Measurements from ENCODE around the gene NUDT7.

The NUDT7 gene

DNA sequence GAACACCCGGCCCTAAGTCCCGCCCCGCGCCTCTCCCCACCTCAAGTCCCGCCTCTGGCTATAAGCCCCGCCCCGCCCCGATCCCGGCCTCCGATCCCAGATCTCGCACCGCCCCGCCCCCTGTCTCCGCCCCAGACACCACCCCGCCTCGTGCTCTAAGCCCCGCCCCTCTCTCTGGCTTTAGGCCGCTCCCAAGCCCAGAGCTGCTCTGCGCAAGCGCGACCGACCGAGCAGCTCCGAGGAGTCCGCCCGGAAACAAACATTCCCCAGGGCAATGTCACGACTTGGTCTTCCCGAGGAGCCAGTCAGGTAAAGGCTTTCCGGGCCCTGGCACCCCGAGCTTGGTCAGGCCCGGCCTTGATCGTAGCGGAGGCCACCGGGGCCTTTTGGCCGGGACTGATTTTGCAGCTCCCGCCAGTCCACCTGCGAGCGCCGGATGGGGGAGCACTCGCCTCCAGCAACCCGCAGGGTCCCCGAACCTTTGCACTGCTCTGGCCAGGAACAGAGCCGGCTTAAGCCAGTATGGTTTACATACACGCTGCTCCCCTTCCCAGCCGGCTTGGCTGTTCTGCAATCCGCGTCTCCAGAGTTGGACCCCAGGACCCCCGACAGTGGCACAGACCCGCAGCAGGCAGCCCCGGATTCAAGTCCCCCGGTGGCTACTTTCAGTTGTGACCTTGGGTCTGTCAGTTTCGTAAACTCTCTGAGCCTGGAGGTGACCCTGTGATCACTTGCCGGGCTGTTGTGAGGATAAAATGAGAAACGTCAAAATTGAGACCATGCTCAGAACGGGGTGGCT is at the start of gene NUDT7:
NUDT7 (plus strand) TSS at position 206 of the 799 bp plus-strand sequence; CDS start at position 275, 69 bp downstream.
- peak; percentile 94 to 99 for DNase-seq

DNA sequence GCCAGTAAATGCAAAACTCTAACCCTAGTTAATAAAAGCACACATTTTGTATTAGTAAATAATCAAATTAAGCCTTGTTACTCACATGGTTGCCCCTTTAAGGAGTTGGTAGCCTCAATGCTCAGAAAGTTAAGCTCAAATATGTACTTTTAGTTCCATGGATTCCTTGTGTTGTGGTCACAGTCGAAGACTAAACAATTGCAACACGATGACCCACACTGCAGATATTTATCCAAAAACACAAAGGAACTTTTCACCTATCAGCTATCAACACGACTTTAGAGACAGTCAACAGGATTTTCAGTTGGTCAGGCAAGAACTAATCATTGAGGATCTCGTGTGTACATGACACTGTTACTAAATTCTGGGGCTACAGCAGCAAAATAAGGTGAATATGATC is 47.4 kb upstream of the NUDT7 start:
- DNase-seq, result no peak

DNA sequence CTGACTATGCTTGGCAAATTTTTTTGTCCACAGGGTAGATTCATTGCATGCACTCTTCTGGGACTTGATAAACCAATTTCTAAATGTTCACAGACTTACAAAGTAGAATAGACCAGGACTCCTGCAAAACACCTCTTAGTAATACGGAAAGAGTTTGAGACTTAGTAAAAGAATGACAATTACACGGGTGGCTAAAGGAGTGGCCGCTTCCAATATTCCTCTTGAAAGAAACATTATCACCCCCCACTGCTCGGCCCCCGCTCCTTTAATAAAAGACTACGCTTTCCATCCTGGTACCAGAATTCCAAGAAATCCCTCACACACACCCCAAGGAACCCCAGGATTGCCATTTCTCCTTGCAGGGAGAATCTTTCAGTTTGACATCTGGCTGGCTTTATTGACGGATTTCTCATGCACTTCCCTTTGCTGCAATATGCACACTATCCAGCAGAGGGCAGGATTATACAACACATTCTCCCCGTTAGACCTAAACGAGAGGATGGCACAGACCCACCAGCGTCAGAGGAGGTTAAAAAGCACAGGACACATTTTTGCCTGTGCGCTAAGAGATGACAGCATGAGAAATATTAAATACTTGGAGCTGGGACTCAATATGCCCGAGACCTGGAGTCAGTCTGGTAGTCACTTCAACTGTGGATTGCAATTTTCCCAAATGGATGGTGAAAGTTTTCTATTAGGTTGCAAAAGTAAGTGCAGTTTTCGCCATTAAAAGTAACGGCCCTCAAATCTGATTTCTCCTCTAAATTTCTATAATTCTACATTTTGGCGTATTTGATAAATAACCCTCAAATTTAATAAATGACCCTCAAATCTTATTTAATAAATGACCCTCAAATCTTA is 46.6 kb upstream of the NUDT7 start:
- DNase-seq, result peak; percentile 34 to 92

DNA sequence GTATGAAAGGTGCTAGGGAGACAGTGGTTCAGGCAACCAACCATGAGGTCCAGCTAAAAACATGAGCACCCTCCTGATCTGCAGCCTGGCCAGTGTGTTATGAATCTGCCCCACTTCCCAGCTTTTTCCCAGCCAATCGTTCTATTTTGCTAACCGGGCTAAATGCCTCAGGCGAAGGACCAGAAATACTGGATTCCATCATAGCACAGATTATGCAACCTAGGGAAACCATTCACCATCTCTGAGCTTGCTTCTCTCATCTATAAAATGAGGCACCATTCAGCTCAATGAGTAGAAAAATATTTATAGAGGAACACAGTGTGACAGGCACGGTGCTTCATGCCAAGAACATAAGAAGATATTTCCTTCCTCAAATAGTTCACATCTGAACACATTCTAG is 45.2 kb upstream of the NUDT7 start:
- DNase-seq, result no peak

DNA sequence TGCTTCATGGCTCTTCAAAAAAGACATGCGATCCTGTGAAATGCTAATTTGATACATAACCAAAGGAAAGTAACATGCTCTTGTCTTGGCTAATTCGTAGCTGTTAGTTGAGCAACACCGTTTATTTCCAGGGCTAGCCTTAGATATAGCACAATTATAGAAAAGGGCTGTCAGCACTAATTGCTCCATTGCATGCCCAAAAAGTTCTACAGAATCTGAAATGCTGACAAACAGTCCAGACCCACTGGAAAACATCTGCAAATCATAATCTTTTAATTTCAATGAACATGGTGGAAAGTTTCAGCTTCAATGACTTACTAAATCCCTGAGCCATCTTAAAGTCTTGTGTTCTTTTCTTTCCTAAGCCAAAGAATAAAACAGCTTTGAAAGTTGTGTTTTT is 42.9 kb upstream of the NUDT7 start:
- DNase-seq, result no peak

GRCh38 chr16:77679901-77680300 is 42.4 kb upstream of the NUDT7 start:
- peak; percentile 62 to 68 for DNase-seq

- no peak for DNase-seq
Measured at GRCh38 chr16:77680496-77680895, 41.8 kb upstream of the NUDT7 start.

DNA sequence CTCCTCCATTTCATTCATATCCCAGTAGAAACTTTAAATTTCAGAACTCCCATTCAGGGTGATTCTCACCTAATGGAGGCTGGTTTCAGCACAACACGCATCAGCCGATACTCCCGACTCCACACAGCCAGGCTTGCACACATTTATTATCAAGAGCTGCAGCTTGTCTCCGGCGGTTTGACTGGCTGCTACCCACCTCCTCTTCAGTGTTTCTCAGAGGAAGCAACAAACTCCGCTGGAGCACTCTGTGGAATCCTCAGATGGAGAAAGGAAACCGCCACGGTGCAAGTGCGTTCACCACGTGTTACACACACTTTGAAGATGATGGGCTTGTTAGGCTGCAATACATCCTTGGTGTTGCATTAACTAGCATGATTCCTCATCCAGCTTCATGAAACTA is 39.7 kb upstream of the NUDT7 start:
- no peak for DNase-seq

GRCh38 chr16:77683397-77684180 is 38.7 kb upstream of the NUDT7 start:
- no peak for DNase-seq

- no peak for DNase-seq
Measured at GRCh38 chr16:77684181-77684526, 38.2 kb upstream of the NUDT7 start.

DNA sequence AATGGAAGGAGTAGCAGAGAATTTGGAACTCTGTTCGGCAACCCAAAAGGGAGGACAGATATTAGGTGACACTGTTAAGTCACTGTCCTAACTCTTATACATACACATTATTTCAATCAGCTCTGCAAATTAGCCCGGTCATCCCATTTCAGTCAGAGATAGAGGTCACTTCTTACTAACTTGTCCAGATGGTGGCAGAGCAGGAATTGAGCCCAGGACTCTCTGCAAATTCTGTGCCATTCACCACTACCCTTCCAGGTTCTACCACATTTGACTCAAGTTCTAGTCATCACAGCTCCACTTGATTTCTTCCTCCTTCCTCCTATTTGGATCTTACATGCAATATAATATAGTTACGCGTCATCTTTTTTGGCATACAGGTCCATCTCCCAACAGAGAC is 35.9 kb upstream of the NUDT7 start:
- no peak for DNase-seq

- DNase-seq, result no peak
Measured at GRCh38 chr16:77689971-77690370, 32.3 kb upstream of the NUDT7 start.

- no peak for DNase-seq
Measured at GRCh38 chr16:77690416-77690815, 31.9 kb upstream of the NUDT7 start.

DNA sequence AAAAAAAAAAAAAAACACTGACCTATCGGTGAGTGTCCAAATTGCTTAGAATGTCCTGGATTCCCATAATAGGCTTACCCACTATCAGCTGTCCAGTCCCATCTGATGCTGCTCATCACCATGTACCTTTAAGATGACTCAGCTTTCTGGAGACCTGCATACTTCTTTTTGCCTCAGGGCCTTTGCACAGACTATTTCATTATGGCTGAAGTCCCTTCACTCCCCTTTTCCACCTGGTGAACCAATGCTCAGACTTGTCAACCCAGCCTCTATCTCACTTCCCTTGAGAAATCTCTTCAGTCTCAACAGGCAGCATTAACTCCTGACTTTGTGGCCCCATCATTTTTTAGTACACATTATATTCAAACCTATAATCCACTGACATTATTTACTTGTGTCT is 29.7 kb upstream of the NUDT7 start:
- DNase-seq, result no peak

- DNase-seq, result no peak
Measured at GRCh38 chr16:77696149-77696548, 26.2 kb upstream of the NUDT7 start.

- no peak for DNase-seq
Measured at GRCh38 chr16:77700846-77701245, 21.5 kb upstream of the NUDT7 start.

- DNase-seq, result no peak
Measured at GRCh38 chr16:77705351-77705750, 17.0 kb upstream of the NUDT7 start.

DNA sequence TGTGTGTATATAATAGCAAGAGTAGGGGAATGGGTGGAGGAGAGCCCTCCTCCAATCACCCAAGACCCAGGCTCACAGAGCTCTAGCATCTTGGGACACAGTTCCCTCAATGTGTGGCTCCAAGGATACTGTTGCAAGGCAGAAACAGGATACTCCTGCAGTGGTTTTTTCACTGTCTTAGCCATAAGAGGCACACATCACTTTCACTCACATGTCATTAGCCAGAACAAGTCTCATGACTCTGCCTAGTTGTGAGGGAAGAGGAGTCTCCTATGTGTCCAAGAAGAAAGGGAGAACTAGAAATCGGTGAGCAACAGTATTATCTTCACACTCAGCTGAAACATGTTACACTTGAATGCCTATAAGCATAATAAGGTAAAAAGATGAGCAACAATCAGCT is 11.1 kb upstream of the NUDT7 start:
- DNase-seq, result peak in 1 of 2 donors; percentile 5

DNA sequence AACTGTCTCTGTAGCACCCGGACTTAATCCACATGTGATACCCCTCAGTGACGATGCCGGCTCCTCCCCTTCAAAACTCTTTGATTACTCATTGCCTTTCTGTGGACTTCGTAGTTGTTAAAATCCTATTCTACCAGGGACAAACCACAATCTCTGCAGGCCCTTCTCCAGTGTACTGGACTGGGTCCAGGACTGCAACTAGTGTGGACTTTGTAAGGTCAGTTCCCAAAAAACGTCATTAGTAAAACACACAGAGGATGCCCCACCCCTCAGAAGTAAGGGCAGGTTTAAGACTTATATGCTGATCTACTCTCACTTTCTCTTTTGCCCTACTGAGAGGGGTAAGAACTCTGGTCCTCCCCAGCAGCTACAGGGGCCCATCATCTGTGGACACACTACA is 10.5 kb upstream of the NUDT7 start:
- DNase-seq, result no peak

DNA sequence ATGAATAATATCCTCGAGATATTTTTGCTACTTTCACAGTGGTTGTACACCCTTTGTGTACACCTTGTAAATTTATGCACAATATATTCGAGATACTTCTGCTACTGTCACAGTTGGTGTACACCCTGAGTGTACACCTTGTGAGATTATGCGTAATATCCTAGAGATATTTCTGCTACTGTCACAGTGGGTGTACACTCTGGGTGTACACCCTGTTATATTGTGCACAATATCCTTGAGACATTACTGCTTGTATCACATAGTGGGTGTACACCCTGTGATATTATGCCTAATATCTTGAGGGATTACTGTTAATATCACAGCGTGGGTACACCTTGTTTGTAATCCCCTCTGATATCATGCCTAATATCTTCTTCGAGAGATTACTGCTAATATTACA is 7.2 kb upstream of the NUDT7 start:
- no peak for DNase-seq

DNA sequence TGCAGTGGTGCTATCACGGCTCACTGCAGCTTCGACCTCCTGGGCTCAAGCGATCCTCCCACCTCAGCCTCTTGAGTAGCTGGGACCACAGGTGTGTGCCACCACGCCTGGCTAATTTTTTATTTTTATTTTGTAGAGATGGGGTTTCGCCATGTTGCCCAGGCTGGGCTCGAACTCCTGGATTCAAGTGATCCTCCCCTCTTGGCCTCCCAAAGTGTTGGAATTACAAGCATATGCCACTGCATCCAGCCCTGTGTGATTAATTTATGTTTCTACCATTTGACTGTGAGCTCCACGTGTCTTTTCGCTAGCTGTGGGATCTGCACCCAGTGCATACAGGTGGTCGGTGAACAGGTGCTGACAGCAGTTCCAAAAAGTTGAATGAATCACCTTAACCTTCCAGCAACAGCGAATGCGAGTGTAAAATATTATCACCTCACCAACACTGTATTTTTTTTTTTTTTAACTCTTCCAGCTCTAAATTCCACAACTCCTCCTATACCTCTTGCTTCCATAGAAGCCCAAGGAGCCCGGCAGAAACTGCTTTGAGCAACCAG is 484 bp upstream of the NUDT7 start:
- DNase-seq, result no peak

DNA sequence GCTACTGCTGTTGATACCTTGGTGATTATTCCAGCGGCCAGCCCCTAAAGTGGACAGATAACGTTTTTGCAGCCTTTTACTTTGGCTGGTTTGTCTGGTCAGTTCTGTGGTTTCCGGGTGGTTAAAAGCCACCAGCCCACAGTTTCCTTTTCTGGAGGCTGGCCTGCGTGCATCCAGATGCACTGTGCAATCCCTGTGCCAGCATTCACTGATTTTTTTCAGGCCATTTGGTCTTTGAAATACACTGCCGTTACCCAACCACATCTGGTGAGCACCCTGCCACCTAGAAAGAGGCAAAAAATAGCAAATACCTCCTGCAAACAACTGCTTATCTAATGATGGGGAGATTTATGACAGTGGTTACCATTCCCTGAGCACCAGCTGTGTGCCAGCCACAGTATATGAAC is 797 bp downstream of the NUDT7 start:
- peak; percentile 45 to 67 for DNase-seq

GRCh38 chr16:77724174-77724573 is 1.9 kb downstream of the NUDT7 start:
- no peak for DNase-seq
